Fibroblast of the aortic adventitia (primary cell): ENCODE results near the gene MCC. TPM values are rescaled to one million over a fixed set of nuclear protein-coding genes. Genes with fewer than 3 reads are reported as not detected.

ENCODE experiments used
- DNase-seq: peaks from one replicate; pipeline ENCODE4 v3.0.0-alpha.2; 2010; ENCODE audit warnings: low read depth
- H3K4me3 ChIP-seq: 2 replicates; pipeline ENCODE4 v1.5.1; 2011; ENCODE audit warnings: low read depth, mild to moderate bottlenecking, control low read depth, low read length, moderate library complexity
- CTCF ChIP-seq: IDR thresholded peaks from 2 replicates; pipeline ENCODE4 v1.5.1; 2011; ENCODE audit warnings: mild to moderate bottlenecking, low read length, control low read depth, inconsistent platforms; ENCODE audit not compliant: insufficient read depth
- total RNA-seq: library from RNA; depleted of rRNA; stranded (reverse); fragments of >200 nt; gene quantifications from 2 replicates; pipeline ENCODE4 v1.2.3, GENCODE V29; 2012; ENCODE audit warnings: low replicate concordance

The MCC gene
- total RNA-seq, 1 donor = 62.4 TPM

- DNase-seq = no peak
- no peak for TF ChIP-seq CTCF
- no peak overlapping the region for H3K4me3 ChIP-seq
Measured at GRCh38 chr5:113347572-113347971, 140.7 kb downstream of the MCC start.

- TF ChIP-seq CTCF = peak; percentile 17
- peak; percentile 83 for DNase-seq
Measured at GRCh38 chr5:113344973-113345940, 143.0 kb downstream of the MCC start.

GRCh38 chr5:113343343-113343742, 144.9 kb downstream of the MCC start:
- no peak for TF ChIP-seq CTCF
- peak; percentile 78 for DNase-seq
- H3K4me3 ChIP-seq = no peak overlapping the region

More at GRCh38 chr5:113344973-113345940, 143.0 kb downstream of the MCC start:
- H3K4me3 ChIP-seq = no peak overlapping the region

- DNase-seq = peak; percentile 56
- peak; percentile 40 for TF ChIP-seq CTCF
- peak overlapping the region; percentile 4 for H3K4me3 ChIP-seq
Measured at GRCh38 chr5:113340537-113340936, 147.7 kb downstream of the MCC start.

- no peak overlapping the region for H3K4me3 ChIP-seq
- peak; percentile 82 for DNase-seq
- TF ChIP-seq CTCF = no peak
Measured at GRCh38 chr5:113338628-113339027, 149.6 kb downstream of the MCC start.

- no peak for TF ChIP-seq CTCF
- DNase-seq = peak; percentile 77
- H3K4me3 ChIP-seq = no peak overlapping the region
Measured at GRCh38 chr5:113337515-113338415, 150.5 kb downstream of the MCC start.
